HG03342 (cell line): ENCODE results near the gene ZGPAT.
"Not testable (repeated sequence)": the region's sequence is repeated elsewhere in the genome, so short reads cannot be mapped to it uniquely, and the experiment has no call there.

Experiments used
- ATAC-seq: cut with Tn5 transposase; IDR thresholded peaks from one replicate; pipeline ENCODE4 v1.9.1; 2021; ENCODE audit warnings: mild to moderate bottlenecking, moderate library complexity; ENCODE audit not compliant: unreplicated experiment

Gene ZGPAT

DNA sequence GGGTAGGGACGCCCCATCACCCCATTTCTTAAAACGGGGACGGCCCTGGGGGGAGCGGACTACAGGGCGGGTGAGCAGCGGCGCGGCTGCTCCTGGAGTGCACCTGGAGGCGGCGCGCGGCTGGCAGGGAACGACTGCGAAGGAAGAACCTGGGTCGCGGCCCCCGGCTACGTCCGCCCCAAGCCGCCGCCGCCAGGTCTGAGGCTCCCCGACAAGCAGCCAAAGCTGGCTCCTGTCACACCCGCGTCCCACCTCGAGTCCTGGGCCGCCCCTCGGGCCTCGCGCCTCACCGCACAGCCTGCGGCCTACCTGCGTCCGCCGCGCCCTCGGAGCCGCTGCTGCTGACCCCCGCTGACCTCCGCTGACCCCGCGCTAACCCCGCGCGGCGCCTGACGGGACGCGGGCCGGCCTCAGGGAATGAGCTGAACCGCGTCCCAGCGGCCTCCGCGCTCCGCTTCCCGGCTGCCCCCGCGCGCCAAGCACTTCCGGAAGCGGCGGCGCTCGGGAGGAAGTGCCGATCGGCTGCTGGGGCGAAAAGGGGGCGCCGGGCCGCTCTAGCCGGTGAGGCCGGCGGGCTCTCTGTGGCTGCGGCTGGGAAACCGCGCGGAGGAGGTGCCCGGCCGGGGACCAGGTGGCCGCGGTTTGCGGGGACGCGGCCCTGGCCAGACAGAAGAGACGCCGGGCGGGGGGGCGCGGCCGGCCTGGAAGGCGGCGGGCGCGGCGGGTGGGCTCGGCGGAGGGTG lies at the start of gene ZGPAT, which contains the start of gene ARFRP1:
Gene ZGPAT, plus strand, starts transcription at position 482 of the 743 bp plus-strand sequence. CDS start 542 bp downstream, outside the sequence.
Gene ARFRP1, minus strand, starts transcription at position 419 of the 743 bp plus-strand sequence. CDS start 885 bp downstream, outside the sequence.
- ATAC-seq: peak; percentile 63

DNA sequence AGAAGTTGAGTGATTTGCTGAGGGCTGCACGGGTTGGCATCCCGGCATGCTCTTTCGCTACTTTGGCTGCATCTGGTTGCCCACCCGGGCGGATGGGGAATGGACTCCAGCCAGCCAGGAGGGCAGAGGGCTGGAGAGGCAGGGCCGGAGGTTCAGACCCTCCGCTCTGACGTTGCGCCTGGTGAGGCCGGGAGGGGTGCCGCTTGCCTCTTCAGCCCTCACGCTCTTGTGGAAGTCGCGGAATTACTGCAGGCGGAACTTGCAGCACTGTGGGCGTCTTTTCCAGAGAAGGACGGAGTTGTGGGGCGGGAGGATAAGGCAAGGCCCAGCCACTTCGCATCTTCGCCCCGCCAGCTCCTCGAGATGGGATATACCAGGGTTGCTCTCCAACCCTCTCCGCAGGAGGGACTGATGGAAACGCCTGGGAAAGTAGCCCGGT lies 49.1 kb upstream of the ZGPAT start:
- ATAC-seq: peak; percentile 4

DNA sequence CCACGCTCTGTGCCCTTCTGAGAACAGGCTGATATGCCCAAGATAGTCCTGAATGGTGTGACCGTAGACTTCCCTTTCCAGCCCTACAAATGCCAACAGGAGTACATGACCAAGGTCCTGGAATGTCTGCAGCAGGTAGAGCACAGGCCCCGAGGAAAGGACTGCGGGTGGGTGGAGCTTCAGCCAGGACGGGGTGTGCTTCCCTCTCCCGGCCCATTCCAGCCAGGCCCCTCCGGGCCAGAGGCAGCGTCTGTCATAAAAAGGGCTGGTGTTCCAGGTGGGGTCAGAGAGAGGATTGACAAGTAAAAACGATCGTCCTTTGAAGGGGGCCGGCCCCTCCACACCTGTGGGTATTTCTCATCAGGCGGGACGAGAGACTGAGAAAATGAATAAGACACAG lies 48.5 kb upstream of the ZGPAT start:
- no peak for ATAC-seq

DNA sequence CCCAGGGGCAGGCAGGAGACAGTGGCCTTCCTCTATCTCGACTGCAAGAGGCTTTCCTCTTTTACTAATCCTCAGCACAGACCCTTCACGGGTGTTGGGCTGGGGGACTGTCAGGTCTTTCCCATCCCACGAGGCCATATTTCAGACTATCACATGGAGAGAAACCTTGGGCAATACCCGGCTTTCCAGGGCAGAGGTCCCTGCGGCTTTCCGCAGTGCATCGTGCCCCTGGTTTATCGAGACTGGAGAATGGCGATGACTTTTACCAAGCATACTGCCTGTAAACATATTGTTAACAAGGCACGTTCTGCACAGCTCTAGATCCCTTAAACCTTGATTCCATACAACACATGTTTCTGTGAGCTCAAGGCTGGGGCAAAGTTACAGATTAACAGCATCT lies 47.7 kb upstream of the ZGPAT start:
- not testable (repeated sequence) for ATAC-seq

DNA sequence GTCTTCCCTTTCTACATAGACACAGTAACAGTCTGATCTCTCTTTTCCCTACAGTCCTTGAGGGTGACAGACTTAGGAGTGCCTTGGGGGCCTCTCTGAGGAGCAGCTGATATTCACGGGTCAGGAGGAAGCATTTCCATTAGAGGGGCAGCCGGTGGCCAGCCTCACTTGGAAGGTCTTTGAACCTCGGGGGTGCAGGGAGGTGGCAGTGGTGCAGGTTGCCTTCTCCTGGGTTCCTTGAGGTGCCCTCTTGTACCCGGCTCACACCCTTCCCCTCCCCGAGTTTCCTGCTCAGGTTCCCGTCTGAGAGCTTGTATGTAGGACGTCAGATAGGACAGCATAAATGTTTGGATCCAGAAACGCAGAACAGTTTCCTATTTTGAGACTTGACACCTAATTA lies 47.2 kb upstream of the ZGPAT start:
- ATAC-seq: no peak

- no peak for ATAC-seq
These were observed 46.7 kb upstream of the ZGPAT start for GRCh38 chr20:63661108-63661507.

GRCh38 chr20:63661959-63662812 lies 45.7 kb upstream of the ZGPAT start:
- no peak for ATAC-seq

DNA sequence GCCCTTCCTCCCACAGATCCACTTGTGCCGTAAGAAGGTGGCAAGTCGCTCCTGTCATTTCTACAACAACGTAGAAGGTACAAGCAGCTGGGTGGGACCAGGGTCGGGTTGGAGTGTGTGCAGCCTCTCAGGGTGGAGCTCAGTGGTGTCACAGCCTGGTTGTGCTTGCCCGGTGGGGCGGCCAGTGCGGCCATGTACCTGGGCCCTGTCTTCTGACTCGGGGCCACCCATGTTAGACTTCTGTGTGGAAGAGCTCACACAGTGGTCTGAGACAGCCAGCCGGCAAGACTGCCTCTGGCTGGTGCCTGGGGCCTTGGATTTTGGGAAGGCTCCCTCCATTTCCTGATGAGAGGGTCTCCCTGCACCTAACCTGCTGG lies 45.0 kb upstream of the ZGPAT start:
- no peak for ATAC-seq

DNA sequence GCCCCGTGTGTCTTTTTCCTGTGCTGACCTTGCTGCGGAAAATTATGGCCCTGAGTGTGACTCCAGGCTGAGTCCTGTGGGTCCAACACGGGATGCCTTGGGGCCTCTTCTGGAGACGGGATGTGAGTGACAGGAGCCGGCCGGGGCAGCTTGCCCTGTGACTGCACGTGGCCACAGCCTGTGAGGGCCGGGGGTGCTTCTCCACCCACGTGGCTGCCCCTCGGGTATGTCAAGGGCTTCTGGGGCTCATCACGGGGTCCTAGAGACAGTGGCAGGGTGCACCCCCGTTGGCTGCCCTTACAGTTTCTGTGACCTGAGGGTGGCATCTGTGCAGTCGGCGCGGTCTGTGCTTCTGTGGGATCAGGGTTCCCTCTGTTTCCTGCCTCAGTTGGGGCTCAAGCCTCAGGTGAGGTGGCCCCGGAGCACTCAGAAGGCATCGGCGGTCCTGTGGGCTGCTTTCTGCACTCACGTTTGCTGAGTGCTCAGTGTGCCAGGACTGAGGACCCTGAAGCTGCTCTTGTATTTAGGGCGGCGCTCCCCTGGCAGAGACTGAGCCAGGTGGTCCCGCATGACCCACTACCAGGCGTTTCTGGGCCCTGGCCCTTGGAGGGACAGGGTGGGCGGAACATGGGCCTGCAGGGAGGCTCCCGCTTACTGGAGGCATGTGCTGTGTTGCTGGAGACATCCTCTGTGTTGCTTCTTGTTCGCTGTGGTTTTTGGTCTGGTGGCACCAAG lies 44.3 kb upstream of the ZGPAT start:
- no peak for ATAC-seq

DNA sequence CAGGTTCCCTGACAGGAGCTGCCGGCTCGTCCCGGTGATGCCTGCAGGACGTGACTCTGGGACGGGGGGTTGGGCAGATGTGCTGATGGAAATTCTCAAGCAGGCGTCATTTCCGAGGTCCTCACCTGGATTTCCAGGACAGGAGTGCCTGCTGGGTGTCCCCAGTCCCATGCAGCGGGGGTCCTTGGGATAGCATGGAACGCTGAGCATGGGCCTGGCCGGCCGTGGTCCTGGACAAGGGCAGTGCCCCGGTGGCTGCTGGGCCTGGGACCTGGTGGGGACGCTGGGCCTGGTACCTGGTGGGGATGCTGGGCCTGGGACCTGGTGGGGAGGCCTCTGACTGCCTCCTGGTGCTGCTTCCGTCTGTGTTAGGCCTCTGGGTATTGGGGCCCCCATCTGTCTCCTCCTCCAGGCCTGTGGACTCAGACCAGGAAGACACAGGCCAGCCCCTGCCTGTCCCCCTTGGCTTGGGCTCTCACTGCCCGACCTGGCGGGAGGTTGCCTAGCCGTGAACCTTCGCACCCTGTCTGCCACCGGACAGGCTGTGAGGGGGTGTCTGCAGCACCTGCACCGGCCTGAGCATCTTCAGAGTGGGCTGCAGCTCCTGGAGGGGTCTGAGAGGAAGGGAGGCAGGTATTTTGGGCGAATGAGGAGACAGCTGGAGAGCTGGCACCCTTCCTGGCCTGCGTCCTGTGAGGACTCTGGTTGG lies 43.5 kb upstream of the ZGPAT start:
- ATAC-seq: no peak

GRCh38 chr20:63664861-63665594 lies 42.8 kb upstream of the ZGPAT start:
- no peak for ATAC-seq

- ATAC-seq: no peak
These were observed 42.1 kb upstream of the ZGPAT start for GRCh38 chr20:63665708-63666107.

DNA sequence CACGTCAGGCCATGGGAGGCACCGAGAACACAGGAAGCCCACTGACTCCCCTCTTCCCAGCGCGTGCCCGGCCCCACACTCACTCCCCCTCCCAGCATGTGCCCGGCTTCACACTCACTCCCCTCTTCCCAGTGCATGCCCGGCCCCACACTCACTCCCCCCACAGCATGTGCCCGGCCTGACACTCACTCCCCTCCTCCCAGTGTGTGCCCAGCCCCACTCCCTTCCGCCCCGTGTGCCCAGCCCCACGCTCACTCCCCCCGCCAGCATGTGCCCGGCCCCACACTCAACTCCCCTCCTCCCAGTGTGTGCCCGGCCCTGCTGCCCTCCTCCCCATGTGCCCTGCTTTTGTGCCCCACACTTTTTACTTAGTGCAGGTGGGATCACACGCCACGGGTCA lies 40.0 kb upstream of the ZGPAT start:
- ATAC-seq: no peak

DNA sequence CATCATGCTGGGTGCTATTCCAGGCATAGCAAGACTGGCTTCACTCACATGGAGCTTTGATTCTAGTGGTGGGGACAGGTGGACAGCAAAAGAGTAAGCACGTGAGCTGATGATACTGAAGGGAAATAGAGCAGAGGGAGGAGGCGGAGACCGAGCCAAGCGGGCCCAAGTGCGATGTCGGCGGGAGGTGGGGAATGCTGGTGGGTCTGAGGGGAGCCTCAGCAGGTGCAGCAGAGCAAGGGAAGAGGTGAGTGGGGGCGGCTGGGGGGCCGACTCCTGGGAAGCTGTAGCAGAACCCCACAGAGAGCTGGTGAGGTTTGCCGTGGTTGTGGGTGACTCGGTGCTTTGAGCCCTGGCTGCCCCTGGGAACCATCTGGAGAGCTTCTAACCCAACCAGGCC lies 39.5 kb upstream of the ZGPAT start:
- ATAC-seq: no peak

GRCh38 chr20:63671695-63672094 lies 36.1 kb upstream of the ZGPAT start:
- ATAC-seq: not testable (repeated sequence)

DNA sequence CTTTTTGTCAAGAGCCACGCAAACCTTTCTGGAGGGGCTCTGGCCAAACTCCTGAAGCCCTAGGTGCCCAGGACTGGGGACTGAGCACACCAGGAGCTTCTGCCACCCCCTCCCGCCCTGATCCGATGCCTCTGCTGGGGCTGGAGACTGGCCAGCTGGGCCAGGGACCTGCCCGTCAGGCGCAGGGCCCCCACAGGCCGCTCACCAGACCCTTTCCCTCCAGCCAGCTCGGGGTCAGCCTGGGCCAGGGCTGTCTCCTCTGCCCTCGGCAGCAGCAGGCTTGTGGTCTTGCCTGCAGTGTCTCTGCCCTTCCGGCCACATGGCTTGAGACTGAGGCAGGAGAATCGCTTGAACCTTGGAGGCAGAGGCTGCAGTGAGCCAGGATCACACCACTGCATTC lies 35.2 kb upstream of the ZGPAT start:
- no peak for ATAC-seq

DNA sequence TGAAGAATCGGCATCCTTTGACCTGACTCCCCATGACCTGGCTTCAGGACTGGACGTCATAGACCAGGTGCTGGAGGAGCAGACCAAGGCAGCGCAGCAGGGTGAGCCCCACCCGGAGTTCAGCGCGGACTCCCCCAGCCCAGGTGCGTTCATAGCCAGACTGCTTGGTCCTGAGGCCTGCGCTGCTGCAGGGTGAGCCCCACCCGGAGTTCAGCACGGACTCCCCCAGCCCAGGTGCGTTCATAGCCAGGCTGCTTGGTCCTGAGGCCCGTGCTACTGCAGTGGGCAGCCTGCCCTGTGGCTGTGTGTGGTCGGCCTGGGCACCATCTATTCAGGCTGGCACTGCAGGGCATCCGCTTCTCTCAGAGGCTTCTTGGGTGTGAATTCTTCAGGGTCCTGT lies 33.9 kb upstream of the ZGPAT start:
- ATAC-seq: no peak

- no peak for ATAC-seq
These were observed 32.0 kb upstream of the ZGPAT start for GRCh38 chr20:63675681-63676368.

DNA sequence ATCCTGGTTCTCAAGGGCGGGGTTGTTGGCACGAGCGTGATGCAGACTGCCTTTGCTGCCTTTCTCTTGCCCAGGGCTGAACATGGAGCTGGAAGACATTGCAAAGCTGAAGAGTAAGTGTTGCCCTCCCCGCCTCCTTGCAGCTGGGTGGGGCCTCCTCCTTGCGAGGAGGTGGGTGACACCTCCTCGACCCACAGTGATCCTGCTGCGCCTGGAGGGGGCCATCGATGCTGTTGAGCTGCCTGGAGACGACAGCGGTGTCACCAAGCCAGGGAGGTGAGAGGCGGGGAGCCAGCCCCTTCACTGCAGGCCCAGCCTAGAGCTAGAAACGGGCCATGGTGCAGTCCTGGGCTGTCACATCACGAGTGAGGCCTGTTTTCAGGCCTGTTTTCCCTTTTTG lies 29.8 kb upstream of the ZGPAT start:
- ATAC-seq: no peak
